WTC11 (cell line): ENCODE data around the gene SLC10A1. TPM values are rescaled to one million over a fixed set of nuclear protein-coding genes. Genes with fewer than 3 reads are reported as not detected.

Experiments used
- ATAC-seq: fragments of 200-7000 bp; cut with Tn5 transposase; 2 replicates; pipeline ENCODE4 v1.10.0; 2021; ENCODE audit warnings: mild to moderate bottlenecking, moderate library complexity
- CTCF ChIA-PET: fragments of 300-600 bp; sonication (Branson Sonifier 250); formaldehyde crosslinking; loops from one replicate; lab custom pipeline; 2021; ENCODE audit warnings: antibody characterized with exemption; lab: Charles Lee
- POLR2A ChIA-PET: fragments of 350-600 bp; sonication (Branson Sonifier 250); formaldehyde crosslinking; loops from one replicate; lab custom pipeline; 2021; ENCODE audit warnings: antibody characterized with exemption; lab: Charles Lee
- DNase-seq: peaks from one replicate; pipeline ENCODE4 v3.0.0; 2021; ENCODE audit warnings: low spot score
- H3K27ac Mint-ChIP-seq: 2 replicates; pipeline ENCODE4 v1.8.0; 2021; ENCODE audit warnings: mixed read lengths
- H3K27me3 Mint-ChIP-seq: 2 replicates; pipeline ENCODE4 v1.8.0; 2021; ENCODE audit warnings: low read depth, mild to moderate bottlenecking, moderate library complexity, mixed read lengths
- H3K36me3 Mint-ChIP-seq: 2 replicates; pipeline ENCODE4 v1.8.0; 2021; ENCODE audit warnings: mixed read lengths
- H3K4me1 Mint-ChIP-seq: 2 replicates; pipeline ENCODE4 v1.8.0; 2022; ENCODE audit warnings: mixed read lengths
- H3K4me3 Mint-ChIP-seq: 2 replicates; pipeline ENCODE4 v1.8.0; 2021; ENCODE audit warnings: mild to moderate bottlenecking, moderate library complexity, mixed read lengths
- H3K9me3 Mint-ChIP-seq: 2 replicates; pipeline ENCODE4 v1.8.0; 2021; ENCODE audit warnings: mixed read lengths
- ETV6 ChIP-seq: sonication (generic); formaldehyde crosslinking; IDR thresholded peaks from 2 replicates; pipeline ENCODE4 v1.8.1; 2022; ENCODE audit warnings: mild to moderate bottlenecking, missing genetic modification reagents
- FOXJ3 ChIP-seq: sonication (generic); formaldehyde crosslinking; IDR thresholded peaks from 2 replicates; pipeline ENCODE4 v1.9.0; 2021; ENCODE audit warnings: missing genetic modification reagents, mild to moderate bottlenecking, borderline replicate concordance
- FOXP1 ChIP-seq: sonication (generic); formaldehyde crosslinking; IDR thresholded peaks from 2 replicates; pipeline ENCODE4 v1.8.0; 2022; ENCODE audit warnings: missing genetic modification reagents, mild to moderate bottlenecking, moderate library complexity, borderline replicate concordance
- HMGA2 ChIP-seq: fragments of 250-450 bp; sonication (Bioruptor Pico); IDR thresholded peaks from 2 replicates; pipeline ENCODE4 v1.4.0; 2021; ENCODE audit warnings: mild to moderate bottlenecking, moderate library complexity
- MXD4 ChIP-seq: fragments of 250-450 bp; sonication (Bioruptor Pico); IDR thresholded peaks from 2 replicates; pipeline ENCODE4 v1.8.0; 2021; ENCODE audit warnings: mild to moderate bottlenecking, moderate library complexity, borderline replicate concordance
- NR1H2 ChIP-seq: sonication (generic); formaldehyde crosslinking; IDR thresholded peaks from 2 replicates; pipeline ENCODE4 v1.9.0; 2021; ENCODE audit warnings: mild to moderate bottlenecking, moderate library complexity, missing genetic modification reagents
- NR3C1 ChIP-seq: sonication (generic); formaldehyde crosslinking; conservative IDR thresholded peaks from 2 replicates; pipeline ENCODE4 v1.8.1; 2023; ENCODE audit warnings: low read depth, mild to moderate bottlenecking, missing genetic modification reagents
- RORB ChIP-seq: fragments of 250-450 bp; sonication (Bioruptor Pico); IDR thresholded peaks from 2 replicates; pipeline ENCODE4 v1.9.0; 2021; ENCODE audit warnings: mild to moderate bottlenecking
- SMAD4 ChIP-seq: sonication (generic); formaldehyde crosslinking; IDR thresholded peaks from 2 replicates; pipeline ENCODE4 v1.8.0; 2022; ENCODE audit warnings: mild to moderate bottlenecking, missing genetic modification reagents
- SOX15 ChIP-seq: fragments of 250-450 bp; sonication (Bioruptor Pico); IDR thresholded peaks from 2 replicates; pipeline ENCODE4 v1.9.0; 2021; ENCODE audit warnings: mild to moderate bottlenecking
- TP53 ChIP-seq: sonication (generic); formaldehyde crosslinking; IDR thresholded peaks from 2 replicates; pipeline ENCODE4 v1.8.1; 2023; ENCODE audit warnings: mild to moderate bottlenecking, missing genetic modification reagents
- ZNF219 ChIP-seq: sonication (generic); formaldehyde crosslinking; IDR thresholded peaks from 2 replicates; pipeline ENCODE4 v1.8.0; 2023; ENCODE audit warnings: missing genetic modification reagents, mild to moderate bottlenecking, borderline replicate concordance
- ZNF317 ChIP-seq: sonication (generic); formaldehyde crosslinking; IDR thresholded peaks from 2 replicates; pipeline ENCODE4 v1.8.1; 2023; ENCODE audit warnings: low read depth, mild to moderate bottlenecking, moderate library complexity, missing genetic modification reagents, borderline replicate concordance
- total RNA-seq: library from RNA; stranded (reverse); gene quantifications from 3 replicates; pipeline ENCODE4 v1.2.3, GENCODE V29; 2021
- TF ChIP-seq, protein P1 (sequence below): sonication (generic); formaldehyde crosslinking; IDR thresholded peaks from 2 replicates; pipeline ENCODE4 v1.8.0; 2023; ENCODE audit warnings: mild to moderate bottlenecking, missing genetic modification reagents
- TF ChIP-seq, protein P2 (sequence below): sonication (generic); formaldehyde crosslinking; IDR thresholded peaks from 2 replicates; pipeline ENCODE4 v1.8.1; 2023; ENCODE audit warnings: mild to moderate bottlenecking, missing genetic modification reagents
- TF ChIP-seq, protein P3 (sequence below): fragments of 250-450 bp; sonication (Bioruptor Pico); IDR thresholded peaks from 2 replicates; pipeline ENCODE4 v1.9.0; 2021; ENCODE audit warnings: mild to moderate bottlenecking
- TF ChIP-seq, protein P4 (sequence below): sonication (generic); formaldehyde crosslinking; IDR thresholded peaks from 2 replicates; pipeline ENCODE4 v1.8.0; 2022; ENCODE audit warnings: mild to moderate bottlenecking, missing genetic modification reagents
- TF ChIP-seq, protein P5 (sequence below): sonication (generic); formaldehyde crosslinking; IDR thresholded peaks from 2 replicates; pipeline ENCODE4 v1.8.0; 2022; ENCODE audit warnings: missing genetic modification reagents
- TF ChIP-seq, protein P6 (sequence below): sonication (generic); formaldehyde crosslinking; IDR thresholded peaks from 2 replicates; pipeline ENCODE4 v1.8.0; 2022; ENCODE audit warnings: mild to moderate bottlenecking, missing genetic modification reagents
- TF ChIP-seq, protein P7 (sequence below): sonication (generic); formaldehyde crosslinking; IDR thresholded peaks from 2 replicates; pipeline ENCODE4 v1.8.1; 2023; ENCODE audit warnings: mild to moderate bottlenecking, missing genetic modification reagents, moderate library complexity
- TF ChIP-seq, protein P8 (sequence below): sonication (generic); formaldehyde crosslinking; IDR thresholded peaks from 2 replicates; pipeline ENCODE4 v1.8.0; 2023; ENCODE audit warnings: missing genetic modification reagents
- TF ChIP-seq, protein P9 (sequence below): sonication (generic); formaldehyde crosslinking; IDR thresholded peaks from 2 replicates; pipeline ENCODE4 v1.8.1; 2022; ENCODE audit warnings: low read depth, missing genetic modification reagents, borderline replicate concordance
- TF ChIP-seq, protein P10 (sequence below): sonication (generic); formaldehyde crosslinking; IDR thresholded peaks from 2 replicates; pipeline ENCODE4 v1.8.1; 2022; ENCODE audit warnings: mild to moderate bottlenecking, moderate library complexity, missing genetic modification reagents

Gene SLC10A1
- total RNA-seq, 1 experiment from 2014 or later = 0.09 TPM

DNA sequence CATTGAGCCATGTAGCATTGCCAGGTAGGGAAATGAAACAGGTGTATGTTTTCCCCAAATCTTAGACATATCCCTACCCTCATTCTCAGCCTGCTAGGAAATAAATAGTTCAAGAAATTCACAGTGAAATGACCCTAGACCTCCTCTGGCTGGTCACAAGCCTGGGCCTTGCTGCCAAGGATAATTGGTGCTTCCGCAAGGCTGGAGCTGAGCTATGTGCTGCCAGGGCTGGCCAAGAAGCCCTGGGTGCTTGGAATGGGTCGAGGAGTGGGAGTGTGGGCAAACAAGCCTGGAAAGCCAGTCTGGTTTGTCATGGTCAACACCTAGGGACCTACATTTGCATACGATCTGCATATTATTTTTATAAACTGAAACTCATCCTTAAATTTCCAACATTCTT, 31.3 kb upstream of the SLC10A1 start (continued):
- TF ChIP-seq, protein P1, sequence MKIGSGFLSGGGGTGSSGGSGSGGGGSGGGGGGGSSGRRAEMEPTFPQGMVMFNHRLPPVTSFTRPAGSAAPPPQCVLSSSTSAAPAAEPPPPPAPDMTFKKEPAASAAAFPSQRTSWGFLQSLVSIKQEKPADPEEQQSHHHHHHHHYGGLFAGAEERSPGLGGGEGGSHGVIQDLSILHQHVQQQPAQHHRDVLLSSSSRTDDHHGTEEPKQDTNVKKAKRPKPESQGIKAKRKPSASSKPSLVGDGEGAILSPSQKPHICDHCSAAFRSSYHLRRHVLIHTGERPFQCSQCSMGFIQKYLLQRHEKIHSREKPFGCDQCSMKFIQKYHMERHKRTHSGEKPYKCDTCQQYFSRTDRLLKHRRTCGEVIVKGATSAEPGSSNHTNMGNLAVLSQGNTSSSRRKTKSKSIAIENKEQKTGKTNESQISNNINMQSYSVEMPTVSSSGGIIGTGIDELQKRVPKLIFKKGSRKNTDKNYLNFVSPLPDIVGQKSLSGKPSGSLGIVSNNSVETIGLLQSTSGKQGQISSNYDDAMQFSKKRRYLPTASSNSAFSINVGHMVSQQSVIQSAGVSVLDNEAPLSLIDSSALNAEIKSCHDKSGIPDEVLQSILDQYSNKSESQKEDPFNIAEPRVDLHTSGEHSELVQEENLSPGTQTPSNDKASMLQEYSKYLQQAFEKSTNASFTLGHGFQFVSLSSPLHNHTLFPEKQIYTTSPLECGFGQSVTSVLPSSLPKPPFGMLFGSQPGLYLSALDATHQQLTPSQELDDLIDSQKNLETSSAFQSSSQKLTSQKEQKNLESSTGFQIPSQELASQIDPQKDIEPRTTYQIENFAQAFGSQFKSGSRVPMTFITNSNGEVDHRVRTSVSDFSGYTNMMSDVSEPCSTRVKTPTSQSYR (CRISPR knock-in tag) = no peak
- TF ChIP-seq TP53 (CRISPR knock-in tag) (no peak), ETV6 (no peak), SMAD4 (CRISPR knock-in tag) (no peak)

DNA sequence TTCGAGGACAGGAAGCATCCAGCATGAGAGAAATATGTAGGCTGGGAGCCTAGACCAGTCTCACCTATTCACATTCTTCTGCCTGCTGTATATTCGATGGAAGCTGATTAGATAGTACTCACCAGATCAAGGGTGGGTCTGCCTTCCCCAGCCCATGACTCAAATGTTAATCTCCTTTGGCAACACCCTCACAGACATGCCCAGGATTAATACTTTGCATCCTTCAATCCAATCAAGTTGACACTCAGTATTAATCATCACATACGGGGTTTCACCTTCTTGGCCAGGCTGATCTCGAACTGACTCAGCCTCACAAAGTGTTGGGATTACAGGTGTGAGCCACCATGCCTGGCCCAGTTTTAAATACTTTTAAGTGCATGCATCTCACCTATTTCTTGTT, 30.5 kb upstream of the SLC10A1 start:
- POLR2A ChIA-PET = no interaction called here
- no peak for ATAC-seq
- TF ChIP-seq MXD4 (no peak), SOX15 (CRISPR knock-in tag) (no peak), FOXJ3 (CRISPR knock-in tag) (no peak), ZNF317 (CRISPR knock-in tag) (no peak), ETV6 (no peak), NR3C1 (CRISPR knock-in tag) (no peak), NR1H2 (CRISPR knock-in tag) (no peak), ZNF219 (CRISPR knock-in tag) (no peak), HMGA2 (CRISPR knock-in tag) (no peak), RORB (CRISPR knock-in tag) (no peak), FOXP1 (no peak)
- TF ChIP-seq, protein P2, sequence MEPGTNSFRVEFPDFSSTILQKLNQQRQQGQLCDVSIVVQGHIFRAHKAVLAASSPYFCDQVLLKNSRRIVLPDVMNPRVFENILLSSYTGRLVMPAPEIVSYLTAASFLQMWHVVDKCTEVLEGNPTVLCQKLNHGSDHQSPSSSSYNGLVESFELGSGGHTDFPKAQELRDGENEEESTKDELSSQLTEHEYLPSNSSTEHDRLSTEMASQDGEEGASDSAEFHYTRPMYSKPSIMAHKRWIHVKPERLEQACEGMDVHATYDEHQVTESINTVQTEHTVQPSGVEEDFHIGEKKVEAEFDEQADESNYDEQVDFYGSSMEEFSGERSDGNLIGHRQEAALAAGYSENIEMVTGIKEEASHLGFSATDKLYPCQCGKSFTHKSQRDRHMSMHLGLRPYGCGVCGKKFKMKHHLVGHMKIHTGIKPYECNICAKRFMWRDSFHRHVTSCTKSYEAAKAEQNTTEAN (CRISPR knock-in tag) = no peak
- TF ChIP-seq, protein P3, sequence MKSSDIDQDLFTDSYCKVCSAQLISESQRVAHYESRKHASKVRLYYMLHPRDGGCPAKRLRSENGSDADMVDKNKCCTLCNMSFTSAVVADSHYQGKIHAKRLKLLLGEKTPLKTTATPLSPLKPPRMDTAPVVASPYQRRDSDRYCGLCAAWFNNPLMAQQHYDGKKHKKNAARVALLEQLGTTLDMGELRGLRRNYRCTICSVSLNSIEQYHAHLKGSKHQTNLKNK (CRISPR knock-in tag) = no peak
- TF ChIP-seq, protein P4, sequence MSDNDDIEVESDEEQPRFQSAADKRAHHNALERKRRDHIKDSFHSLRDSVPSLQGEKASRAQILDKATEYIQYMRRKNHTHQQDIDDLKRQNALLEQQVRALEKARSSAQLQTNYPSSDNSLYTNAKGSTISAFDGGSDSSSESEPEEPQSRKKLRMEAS (CRISPR knock-in tag) = no peak
- TF ChIP-seq, protein P5, sequence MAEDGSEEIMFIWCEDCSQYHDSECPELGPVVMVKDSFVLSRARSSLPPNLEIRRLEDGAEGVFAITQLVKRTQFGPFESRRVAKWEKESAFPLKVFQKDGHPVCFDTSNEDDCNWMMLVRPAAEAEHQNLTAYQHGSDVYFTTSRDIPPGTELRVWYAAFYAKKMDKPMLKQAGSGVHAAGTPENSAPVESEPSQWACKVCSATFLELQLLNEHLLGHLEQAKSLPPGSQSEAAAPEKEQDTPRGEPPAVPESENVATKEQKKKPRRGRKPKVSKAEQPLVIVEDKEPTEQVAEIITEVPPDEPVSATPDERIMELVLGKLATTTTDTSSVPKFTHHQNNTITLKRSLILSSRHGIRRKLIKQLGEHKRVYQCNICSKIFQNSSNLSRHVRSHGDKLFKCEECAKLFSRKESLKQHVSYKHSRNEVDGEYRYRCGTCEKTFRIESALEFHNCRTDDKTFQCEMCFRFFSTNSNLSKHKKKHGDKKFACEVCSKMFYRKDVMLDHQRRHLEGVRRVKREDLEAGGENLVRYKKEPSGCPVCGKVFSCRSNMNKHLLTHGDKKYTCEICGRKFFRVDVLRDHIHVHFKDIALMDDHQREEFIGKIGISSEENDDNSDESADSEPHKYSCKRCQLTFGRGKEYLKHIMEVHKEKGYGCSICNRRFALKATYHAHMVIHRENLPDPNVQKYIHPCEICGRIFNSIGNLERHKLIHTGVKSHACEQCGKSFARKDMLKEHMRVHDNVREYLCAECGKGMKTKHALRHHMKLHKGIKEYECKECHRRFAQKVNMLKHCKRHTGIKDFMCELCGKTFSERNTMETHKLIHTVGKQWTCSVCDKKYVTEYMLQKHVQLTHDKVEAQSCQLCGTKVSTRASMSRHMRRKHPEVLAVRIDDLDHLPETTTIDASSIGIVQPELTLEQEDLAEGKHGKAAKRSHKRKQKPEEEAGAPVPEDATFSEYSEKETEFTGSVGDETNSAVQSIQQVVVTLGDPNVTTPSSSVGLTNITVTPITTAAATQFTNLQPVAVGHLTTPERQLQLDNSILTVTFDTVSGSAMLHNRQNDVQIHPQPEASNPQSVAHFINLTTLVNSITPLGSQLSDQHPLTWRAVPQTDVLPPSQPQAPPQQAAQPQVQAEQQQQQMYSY (CRISPR knock-in tag) = no peak
- TF ChIP-seq, protein P6, sequence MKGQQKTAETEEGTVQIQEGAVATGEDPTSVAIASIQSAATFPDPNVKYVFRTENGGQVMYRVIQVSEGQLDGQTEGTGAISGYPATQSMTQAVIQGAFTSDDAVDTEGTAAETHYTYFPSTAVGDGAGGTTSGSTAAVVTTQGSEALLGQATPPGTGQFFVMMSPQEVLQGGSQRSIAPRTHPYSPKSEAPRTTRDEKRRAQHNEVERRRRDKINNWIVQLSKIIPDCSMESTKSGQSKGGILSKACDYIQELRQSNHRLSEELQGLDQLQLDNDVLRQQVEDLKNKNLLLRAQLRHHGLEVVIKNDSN (CRISPR knock-in tag) = no peak
- TF ChIP-seq, protein P7, sequence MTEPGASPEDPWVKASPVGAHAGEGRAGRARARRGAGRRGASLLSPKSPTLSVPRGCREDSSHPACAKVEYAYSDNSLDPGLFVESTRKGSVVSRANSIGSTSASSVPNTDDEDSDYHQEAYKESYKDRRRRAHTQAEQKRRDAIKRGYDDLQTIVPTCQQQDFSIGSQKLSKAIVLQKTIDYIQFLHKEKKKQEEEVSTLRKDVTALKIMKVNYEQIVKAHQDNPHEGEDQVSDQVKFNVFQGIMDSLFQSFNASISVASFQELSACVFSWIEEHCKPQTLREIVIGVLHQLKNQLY (CRISPR knock-in tag) = no peak
- TF ChIP-seq, protein P8, sequence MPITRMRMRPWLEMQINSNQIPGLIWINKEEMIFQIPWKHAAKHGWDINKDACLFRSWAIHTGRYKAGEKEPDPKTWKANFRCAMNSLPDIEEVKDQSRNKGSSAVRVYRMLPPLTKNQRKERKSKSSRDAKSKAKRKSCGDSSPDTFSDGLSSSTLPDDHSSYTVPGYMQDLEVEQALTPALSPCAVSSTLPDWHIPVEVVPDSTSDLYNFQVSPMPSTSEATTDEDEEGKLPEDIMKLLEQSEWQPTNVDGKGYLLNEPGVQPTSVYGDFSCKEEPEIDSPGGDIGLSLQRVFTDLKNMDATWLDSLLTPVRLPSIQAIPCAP (CRISPR knock-in tag) = no peak
- TF ChIP-seq, protein P9, sequence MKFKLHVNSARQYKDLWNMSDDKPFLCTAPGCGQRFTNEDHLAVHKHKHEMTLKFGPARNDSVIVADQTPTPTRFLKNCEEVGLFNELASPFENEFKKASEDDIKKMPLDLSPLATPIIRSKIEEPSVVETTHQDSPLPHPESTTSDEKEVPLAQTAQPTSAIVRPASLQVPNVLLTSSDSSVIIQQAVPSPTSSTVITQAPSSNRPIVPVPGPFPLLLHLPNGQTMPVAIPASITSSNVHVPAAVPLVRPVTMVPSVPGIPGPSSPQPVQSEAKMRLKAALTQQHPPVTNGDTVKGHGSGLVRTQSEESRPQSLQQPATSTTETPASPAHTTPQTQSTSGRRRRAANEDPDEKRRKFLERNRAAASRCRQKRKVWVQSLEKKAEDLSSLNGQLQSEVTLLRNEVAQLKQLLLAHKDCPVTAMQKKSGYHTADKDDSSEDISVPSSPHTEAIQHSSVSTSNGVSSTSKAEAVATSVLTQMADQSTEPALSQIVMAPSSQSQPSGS (CRISPR knock-in tag) = no peak
- TF ChIP-seq, protein P10, sequence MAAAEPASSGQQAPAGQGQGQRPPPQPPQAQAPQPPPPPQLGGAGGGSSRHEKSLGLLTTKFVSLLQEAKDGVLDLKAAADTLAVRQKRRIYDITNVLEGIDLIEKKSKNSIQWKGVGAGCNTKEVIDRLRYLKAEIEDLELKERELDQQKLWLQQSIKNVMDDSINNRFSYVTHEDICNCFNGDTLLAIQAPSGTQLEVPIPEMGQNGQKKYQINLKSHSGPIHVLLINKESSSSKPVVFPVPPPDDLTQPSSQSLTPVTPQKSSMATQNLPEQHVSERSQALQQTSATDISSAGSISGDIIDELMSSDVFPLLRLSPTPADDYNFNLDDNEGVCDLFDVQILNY = no peak
- TF ChIP-seq, all 79 proteins: peak for 0
- Mint-ChIP-seq H3K9me3 (peaks cover 37% of the 10 kb centered on the region), H3K4me3 (no peak overlapping the region), H3K4me1 (no peaks in the 10 kb centered on the region), H3K36me3 (peaks cover 6% of the 10 kb centered on the region; the same call in 1 of the 2 replicates), H3K27me3 (no peaks in the 10 kb centered on the region), H3K27ac (no peak overlapping the region)
- no peak for DNase-seq
- CTCF ChIA-PET = interaction anchor here (2.6 kb wide), 1 partner anchor 200 kb away, joined by 7 read pairs; no protein-coding TSS in a partner anchor
